Effector memory CD8-positive, alpha-beta T cell (primary cell): ENCODE results near the gene CC2D2A.

Experiments used
- ATAC-seq: fragments of 150-1000 bp; cut with Tn5 transposase; replicated peaks from 2 replicates; pipeline ENCODE4 v1.10.0; 2021; ENCODE audit warnings: mild to moderate bottlenecking, moderate library complexity
- DNase-seq, 3 experiments: peaks; one replicate each; pipeline ENCODE4 v3.0.0; 2021
- H3K27ac Mint-ChIP-seq, 2 donors: one replicate each; pipeline ENCODE4 v1.8.0; 2022; ENCODE audit warnings: mild to moderate bottlenecking in 2 of 2, mixed read lengths in 2 of 2, moderate library complexity in 2 of 2
- H3K27me3 Mint-ChIP-seq, 2 donors: one replicate each; pipeline ENCODE4 v1.8.0; 2022; ENCODE audit warnings: mixed read lengths in 2 of 2
- H3K36me3 Mint-ChIP-seq: one replicate; pipeline ENCODE4 v1.8.0; 2022; ENCODE audit warnings: mild to moderate bottlenecking, moderate library complexity, mixed read lengths; ENCODE audit not compliant: insufficient read depth
- H3K4me1 Mint-ChIP-seq, 2 donors: one replicate each; pipeline ENCODE4 v1.8.0; 2022; ENCODE audit warnings: low read depth in 2 of 2, mixed read lengths in 2 of 2
- H3K4me3 Mint-ChIP-seq, 2 donors: one replicate each; pipeline ENCODE4 v1.8.0; 2022; ENCODE audit warnings: mild to moderate bottlenecking in 2 of 2, mixed read lengths in 2 of 2, moderate library complexity in 2 of 2
- H3K9me3 Mint-ChIP-seq, 2 donors: one replicate each; pipeline ENCODE4 v1.8.0; 2022; ENCODE audit warnings: mixed read lengths in 2 of 2

CC2D2A gene

GRCh38 chr4:15481961-15482745 lies 12.5 kb downstream of the CC2D2A start:
- DNase-seq (no peak), ATAC-seq (no peak)
- H3K36me3 Mint-ChIP-seq: no peaks in the 10 kb centered on the region
- no peak overlapping the region for H3K27ac Mint-ChIP-seq
- no peaks in the 10 kb centered on the region for H3K4me1 Mint-ChIP-seq
- H3K4me3 Mint-ChIP-seq: no peak overlapping the region
- no peaks in the 10 kb centered on the region for H3K27me3 Mint-ChIP-seq
- H3K9me3 Mint-ChIP-seq: peaks cover 5 to 15% of the 10 kb centered on the region in 2 donors

- no peak overlapping the region for H3K27ac Mint-ChIP-seq
- DNase-seq: no peak
Measured at GRCh38 chr4:15482842-15483241, 13.2 kb downstream of the CC2D2A start.

GRCh38 chr4:15488136-15488535 lies 18.5 kb downstream of the CC2D2A start:
- no peaks in the 10 kb centered on the region for H3K36me3 Mint-ChIP-seq
- peaks cover 8 to 23% of the 10 kb centered on the region in 2 donors for H3K9me3 Mint-ChIP-seq
- no peaks in the 10 kb centered on the region for H3K4me1 Mint-ChIP-seq
- DNase-seq: no peak
- no peak overlapping the region for H3K4me3 Mint-ChIP-seq
- H3K27ac Mint-ChIP-seq: no peak overlapping the region
- H3K27me3 Mint-ChIP-seq: no peaks in the 10 kb centered on the region
- no peak for ATAC-seq

More at GRCh38 chr4:15482842-15483241, 13.2 kb downstream of the CC2D2A start:
- no peaks in the 10 kb centered on the region for H3K4me1 Mint-ChIP-seq
- H3K27me3 Mint-ChIP-seq: no peaks in the 10 kb centered on the region
- ATAC-seq: no peak
- H3K9me3 Mint-ChIP-seq: peaks cover 5 to 15% of the 10 kb centered on the region in 2 donors
- H3K36me3 Mint-ChIP-seq: no peaks in the 10 kb centered on the region
- no peak overlapping the region for H3K4me3 Mint-ChIP-seq

GRCh38 chr4:15488658-15489470 lies 19.2 kb downstream of the CC2D2A start:
- Mint-ChIP-seq H3K27ac (no peak overlapping the region), H3K27me3 (peaks cover 0 to 4% of the 10 kb centered on the region in 2 donors), H3K4me1 (no peaks in the 10 kb centered on the region), H3K36me3 (no peaks in the 10 kb centered on the region), H3K4me3 (no peak overlapping the region), H3K9me3 (peaks cover 8 to 19% of the 10 kb centered on the region in 2 donors)
- DNase-seq: no peak
- ATAC-seq: no peak

GRCh38 chr4:15489551-15489950 lies 19.9 kb downstream of the CC2D2A start:
- DNase-seq: no peak
- no peak overlapping the region for H3K27ac Mint-ChIP-seq
- H3K36me3 Mint-ChIP-seq: no peaks in the 10 kb centered on the region
- H3K27me3 Mint-ChIP-seq: peaks cover 0 to 7% of the 10 kb centered on the region in 2 donors
- H3K4me1 Mint-ChIP-seq: no peaks in the 10 kb centered on the region
- ATAC-seq: no peak
- no peak overlapping the region for H3K4me3 Mint-ChIP-seq
- peaks cover 5 to 13% of the 10 kb centered on the region in 2 donors for H3K9me3 Mint-ChIP-seq

GRCh38 chr4:15493411-15493810 lies 23.7 kb downstream of the CC2D2A start:
- no peak overlapping the region for H3K27ac Mint-ChIP-seq
- peaks cover 3 to 8% of the 10 kb centered on the region in 2 donors for H3K9me3 Mint-ChIP-seq
- DNase-seq (no peak), ATAC-seq (no peak)
- peaks cover 0 to 7% of the 10 kb centered on the region in 2 donors for H3K27me3 Mint-ChIP-seq
- H3K4me3 Mint-ChIP-seq: no peak overlapping the region
- H3K36me3 Mint-ChIP-seq: no peaks in the 10 kb centered on the region
- H3K4me1 Mint-ChIP-seq: no peaks in the 10 kb centered on the region

GRCh38 chr4:15495621-15496020 lies 25.9 kb downstream of the CC2D2A start:
- ATAC-seq: no peak
- Mint-ChIP-seq H3K9me3 (no peaks in the 10 kb centered on the region), H3K27me3 (peaks cover 0 to 7% of the 10 kb centered on the region in 2 donors), H3K27ac (no peak overlapping the region), H3K4me1 (no peaks in the 10 kb centered on the region), H3K36me3 (no peaks in the 10 kb centered on the region), H3K4me3 (no peak overlapping the region)
- DNase-seq: no peak

- no peak for DNase-seq
- H3K4me1 Mint-ChIP-seq: no peaks in the 10 kb centered on the region
- no peak overlapping the region for H3K27ac Mint-ChIP-seq
- ATAC-seq: no peak
- no peak overlapping the region for H3K4me3 Mint-ChIP-seq
- H3K27me3 Mint-ChIP-seq: peaks cover 0 to 14% of the 10 kb centered on the region in 2 donors
- no peaks in the 10 kb centered on the region for H3K9me3 Mint-ChIP-seq
- H3K36me3 Mint-ChIP-seq: no peaks in the 10 kb centered on the region
Measured at GRCh38 chr4:15498356-15498755, 28.7 kb downstream of the CC2D2A start.

GRCh38 chr4:15500701-15501100 lies 31.0 kb downstream of the CC2D2A start:
- no peak overlapping the region for H3K4me3 Mint-ChIP-seq
- H3K9me3 Mint-ChIP-seq: no peaks in the 10 kb centered on the region
- ATAC-seq: no peak
- H3K36me3 Mint-ChIP-seq: no peaks in the 10 kb centered on the region
- DNase-seq: no peak
- H3K27me3 Mint-ChIP-seq: peaks cover 0 to 7% of the 10 kb centered on the region in 2 donors
- no peaks in the 10 kb centered on the region for H3K4me1 Mint-ChIP-seq
- H3K27ac Mint-ChIP-seq: no peak overlapping the region

GRCh38 chr4:15501941-15502340 lies 32.3 kb downstream of the CC2D2A start:
- DNase-seq (no peak), ATAC-seq (no peak)
- Mint-ChIP-seq H3K27me3 (peaks cover 0 to 7% of the 10 kb centered on the region in 2 donors), H3K36me3 (no peaks in the 10 kb centered on the region), H3K27ac (no peak overlapping the region), H3K9me3 (no peaks in the 10 kb centered on the region), H3K4me1 (no peaks in the 10 kb centered on the region), H3K4me3 (no peak overlapping the region)

GRCh38 chr4:15502384-15502783 lies 32.7 kb downstream of the CC2D2A start:
- no peaks in the 10 kb centered on the region for H3K9me3 Mint-ChIP-seq
- H3K27me3 Mint-ChIP-seq: peaks cover 0 to 7% of the 10 kb centered on the region in 2 donors
- H3K36me3 Mint-ChIP-seq: no peaks in the 10 kb centered on the region

GRCh38 chr4:15504041-15504440 lies 34.4 kb downstream of the CC2D2A start:
- ATAC-seq (no peak), DNase-seq (no peak)
- H3K27me3 Mint-ChIP-seq: peaks cover 0 to 7% of the 10 kb centered on the region in 2 donors
- H3K4me1 Mint-ChIP-seq: no peaks in the 10 kb centered on the region
- H3K27ac Mint-ChIP-seq: no peak overlapping the region
- H3K4me3 Mint-ChIP-seq: no peak overlapping the region
- H3K36me3 Mint-ChIP-seq: no peaks in the 10 kb centered on the region
- H3K9me3 Mint-ChIP-seq: no peaks in the 10 kb centered on the region

More at GRCh38 chr4:15502384-15502783, 32.7 kb downstream of the CC2D2A start:
- no peaks in the 10 kb centered on the region for H3K4me1 Mint-ChIP-seq
- no peak overlapping the region for H3K4me3 Mint-ChIP-seq
- DNase-seq (no peak), ATAC-seq (no peak)
- H3K27ac Mint-ChIP-seq: no peak overlapping the region

GRCh38 chr4:15506464-15506863 lies 36.8 kb downstream of the CC2D2A start:
- Mint-ChIP-seq H3K36me3 (peaks cover 3% of the 10 kb centered on the region), H3K9me3 (no peaks in the 10 kb centered on the region), H3K27me3 (peaks cover 0 to under 1% of the 10 kb centered on the region in 2 donors), H3K4me1 (no peaks in the 10 kb centered on the region), H3K4me3 (no peak overlapping the region), H3K27ac (no peak overlapping the region)
- no peak for DNase-seq
- ATAC-seq: no peak

- H3K27ac Mint-ChIP-seq: no peak overlapping the region
- H3K36me3 Mint-ChIP-seq: peaks cover 3% of the 10 kb centered on the region
- ATAC-seq: no peak
- no peak for DNase-seq
- no peaks in the 10 kb centered on the region for H3K9me3 Mint-ChIP-seq
- H3K4me3 Mint-ChIP-seq: no peak overlapping the region
- H3K27me3 Mint-ChIP-seq: no peaks in the 10 kb centered on the region
- no peaks in the 10 kb centered on the region for H3K4me1 Mint-ChIP-seq
Measured at GRCh38 chr4:15507679-15508078, 38.0 kb downstream of the CC2D2A start.
